Anterior cingulate cortex (tissue), 58 donors: Measurements from ENCODE around the gene OLAH.
"Not testable (repeated sequence)": the region's sequence is repeated elsewhere in the genome, so short reads cannot be mapped to it uniquely, and the experiment has no call there.

Source experiments
- DNase-seq, 58 donors: peaks; one replicate each; lab custom pipeline; 2025; lab: John Stamatoyannopoulos, UW

OLAH gene

DNA sequence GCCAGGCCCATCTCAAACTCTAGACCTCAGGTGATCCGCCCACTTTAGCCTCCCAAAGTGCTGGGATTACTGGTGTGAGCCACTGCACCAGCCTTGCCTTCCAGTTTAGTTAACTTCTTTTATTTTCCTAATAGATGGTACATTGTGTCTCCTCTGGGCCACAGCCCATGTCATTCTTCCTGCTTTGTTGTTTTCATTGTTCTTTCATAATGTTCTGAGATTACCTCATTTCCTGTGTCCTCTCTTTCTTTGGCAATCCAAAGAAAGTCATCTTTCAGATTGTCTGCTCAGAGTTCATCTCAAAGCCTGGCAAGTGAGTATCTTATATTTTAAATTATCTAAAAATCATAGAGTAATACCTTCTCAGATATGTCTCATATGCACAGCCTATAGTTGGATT is at the start of gene OLAH:
OLAH (plus strand) TSS at position 270 of the 400 bp plus-strand sequence. CDS start 3,346 bp downstream, outside the sequence.
- no peak for DNase-seq

DNA sequence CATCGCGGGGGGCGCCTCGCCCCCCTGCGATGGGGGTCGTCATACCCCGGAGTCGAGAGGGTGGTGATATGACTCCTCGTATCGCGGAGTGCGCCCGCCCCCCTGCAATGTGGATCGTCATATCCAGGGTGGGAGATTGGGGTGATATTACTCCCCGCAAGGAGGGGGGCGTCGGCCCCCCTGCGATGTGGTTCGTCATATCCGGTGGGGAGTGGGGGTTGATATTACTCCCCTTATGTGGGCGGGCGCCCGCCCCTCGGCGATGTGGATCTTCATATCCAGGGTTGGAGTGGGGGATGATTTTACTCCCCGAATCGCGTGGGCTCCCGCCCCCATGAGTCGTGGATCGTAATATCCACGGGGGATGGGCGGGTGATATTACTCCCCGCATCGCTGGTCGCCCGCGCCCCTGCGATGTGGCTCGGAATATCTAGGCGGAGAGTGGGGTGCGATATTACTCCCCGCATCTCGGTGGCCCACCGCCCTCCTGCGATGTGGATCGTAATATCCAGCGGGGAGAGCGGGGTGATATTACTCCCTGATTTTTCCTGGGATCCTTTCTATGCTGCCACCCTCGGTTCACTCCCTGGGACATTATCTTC is 47.7 kb upstream of the OLAH start:
- DNase-seq: peak in 1 of 58 donors; percentile 1

DNA sequence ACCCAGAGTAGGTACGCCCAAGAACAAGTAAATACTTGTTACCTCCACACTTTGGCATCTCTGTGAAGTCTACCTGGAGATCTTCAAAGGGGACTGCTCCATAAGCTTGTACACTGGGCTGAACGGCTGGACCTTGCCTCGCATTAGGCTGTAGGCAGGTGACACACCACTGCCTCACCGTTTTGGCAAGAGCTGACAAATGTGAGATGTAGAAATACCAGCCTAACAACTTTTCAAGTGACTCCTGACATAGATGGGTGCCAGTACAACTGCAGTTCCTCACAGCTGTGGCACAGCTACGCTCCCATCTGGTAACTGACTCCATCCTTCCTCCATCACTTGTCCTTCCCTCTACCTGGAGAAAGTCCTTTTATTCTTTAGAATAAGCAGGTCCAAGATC is 30.2 kb upstream of the OLAH start:
- DNase-seq: not testable (repeated sequence)

DNA sequence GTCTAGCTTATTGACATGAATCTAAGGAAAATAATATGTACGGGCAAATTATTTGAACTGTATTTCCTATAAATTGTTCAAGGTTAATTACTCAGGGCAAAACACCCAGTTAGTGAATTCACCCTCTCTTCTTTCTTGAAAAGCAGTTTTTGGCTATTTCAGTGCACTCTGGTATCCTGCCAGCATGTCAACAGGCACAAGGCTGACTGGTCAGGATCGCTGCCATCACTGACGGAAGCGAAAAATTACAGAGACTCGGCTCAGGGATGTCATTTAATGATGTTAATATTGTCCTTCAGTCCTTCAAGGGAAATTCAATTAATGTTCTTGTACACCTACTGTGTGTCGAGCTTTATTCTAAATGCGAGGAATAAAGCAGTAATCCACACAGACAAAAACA is 28.3 kb upstream of the OLAH start:
- DNase-seq: peak in 3 of 58 donors; percentile 2 to 6 (median 2)

DNA sequence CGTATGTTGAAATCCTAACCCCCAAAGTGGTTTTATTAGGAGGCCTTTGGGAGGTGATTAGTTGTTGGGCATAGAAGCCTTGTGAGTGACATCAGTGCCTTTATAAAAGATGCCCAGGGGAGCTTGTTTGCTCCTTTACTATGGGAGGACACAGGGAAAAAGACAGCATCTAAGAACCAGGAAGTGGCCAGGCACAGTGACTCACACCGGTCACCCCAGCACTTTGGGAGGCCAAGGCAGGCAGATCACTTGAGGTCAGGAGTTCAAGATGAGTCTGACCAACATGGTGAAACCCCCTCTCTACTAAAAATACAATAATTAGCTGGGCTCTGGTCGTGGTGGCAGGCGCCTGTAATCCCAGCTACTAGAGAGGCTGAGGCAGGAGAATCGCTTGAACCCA is 22.8 kb upstream of the OLAH start:
- not testable (repeated sequence) for DNase-seq

DNA sequence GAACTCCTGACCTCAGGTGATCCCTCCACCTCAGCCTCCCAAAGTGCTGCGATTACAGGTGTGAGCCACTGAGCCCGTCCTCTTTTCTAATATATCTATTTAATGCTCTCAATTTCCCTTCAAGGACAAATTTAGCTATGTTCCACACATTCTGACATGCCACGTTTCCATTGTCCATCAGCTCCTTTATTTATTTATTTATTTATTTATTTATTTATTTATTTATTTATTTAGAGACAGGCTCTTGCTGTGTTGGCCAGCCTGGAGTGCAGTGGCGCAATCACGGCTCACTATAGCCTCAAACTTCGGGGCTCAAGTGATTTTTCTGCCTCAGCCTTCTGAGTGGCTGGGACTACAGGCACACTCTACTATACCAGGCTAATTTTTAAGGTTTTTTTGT is 20.7 kb upstream of the OLAH start:
- DNase-seq: not testable (repeated sequence)

DNA sequence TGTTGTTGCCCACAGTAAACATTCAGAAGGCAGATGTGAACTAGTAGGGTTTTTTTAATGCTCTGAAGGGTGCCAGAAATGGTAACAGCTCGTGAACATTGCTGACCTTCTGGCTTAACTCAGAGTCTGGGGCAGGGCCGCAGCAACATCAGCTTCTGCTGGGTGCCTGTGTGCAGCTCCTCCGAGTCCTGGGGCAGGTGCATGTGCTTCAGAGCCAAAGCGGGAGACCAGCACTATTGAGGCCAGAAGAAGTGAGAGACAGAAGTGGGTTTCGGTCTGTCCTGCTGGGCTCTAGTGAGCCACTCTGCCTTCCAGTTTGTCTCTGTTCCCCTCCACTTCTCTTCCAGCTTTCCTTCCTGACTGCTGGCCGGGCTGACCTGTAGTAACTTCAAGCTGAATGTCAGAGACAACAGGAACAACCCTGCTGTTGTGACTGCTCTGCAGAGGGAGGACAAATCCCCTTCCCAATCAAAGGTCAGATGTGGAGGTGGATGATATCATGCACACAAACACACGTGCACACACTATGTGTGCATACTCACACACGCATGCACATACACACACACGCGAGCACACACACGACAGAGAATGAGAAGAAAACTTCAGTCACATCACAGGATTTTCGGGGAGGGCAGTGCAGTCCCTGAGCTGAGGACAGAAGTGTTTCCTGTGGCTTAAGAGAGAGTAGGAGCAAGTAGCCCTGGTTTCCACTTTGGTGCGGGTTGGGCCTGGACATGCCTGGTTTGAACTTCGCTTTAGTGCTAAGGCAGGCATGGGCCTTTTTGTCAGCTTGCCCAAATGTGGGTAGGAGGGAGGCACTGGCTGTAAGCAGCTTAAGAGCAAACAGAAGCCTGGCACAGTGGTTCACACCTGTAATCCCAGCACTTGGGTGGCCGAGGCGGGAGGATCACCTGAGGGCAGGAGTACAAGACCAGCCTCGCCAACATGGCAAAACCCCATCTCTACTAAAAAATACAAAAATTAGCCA is 19.4 kb upstream of the OLAH start:
- not testable (repeated sequence) for DNase-seq

DNA sequence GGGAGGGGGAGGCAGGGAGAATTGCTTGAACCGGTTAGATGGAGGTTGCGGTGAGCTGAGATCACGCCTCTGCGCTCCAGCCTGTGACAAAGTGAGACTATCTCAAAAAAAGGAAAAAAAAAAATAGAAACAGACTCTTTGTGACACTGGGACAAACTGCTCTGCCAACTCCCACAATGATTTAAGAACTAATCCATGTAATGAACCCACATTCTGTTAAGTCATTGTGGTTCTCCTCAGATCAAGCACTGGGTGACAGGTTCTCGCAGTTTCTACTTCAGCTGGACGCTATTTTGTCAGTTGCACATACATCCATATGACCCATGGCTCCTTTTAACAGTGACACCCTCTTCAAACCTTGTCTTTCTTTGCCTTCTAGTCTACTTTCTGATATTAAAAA is 18.7 kb upstream of the OLAH start:
- not testable (repeated sequence) for DNase-seq

DNA sequence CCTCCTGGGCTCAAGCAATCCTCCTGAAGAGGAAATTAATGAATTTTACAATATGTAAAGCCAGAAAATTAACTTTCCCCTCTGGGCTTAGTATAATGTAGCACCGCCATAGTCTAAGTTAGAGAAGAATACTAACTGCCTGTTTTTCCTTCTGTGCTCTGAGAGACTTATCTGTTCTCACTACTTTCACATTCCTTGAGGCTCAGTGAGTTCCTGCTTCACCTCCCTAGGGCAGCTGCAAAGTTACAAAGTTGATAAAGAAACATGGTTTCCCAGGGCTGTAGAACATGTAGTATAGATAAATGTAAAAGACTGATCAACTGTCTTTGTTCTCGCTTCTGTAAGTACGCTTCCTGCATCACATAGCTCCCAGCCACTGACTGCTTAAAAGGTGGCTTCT is 16.0 kb upstream of the OLAH start:
- DNase-seq: no peak

DNA sequence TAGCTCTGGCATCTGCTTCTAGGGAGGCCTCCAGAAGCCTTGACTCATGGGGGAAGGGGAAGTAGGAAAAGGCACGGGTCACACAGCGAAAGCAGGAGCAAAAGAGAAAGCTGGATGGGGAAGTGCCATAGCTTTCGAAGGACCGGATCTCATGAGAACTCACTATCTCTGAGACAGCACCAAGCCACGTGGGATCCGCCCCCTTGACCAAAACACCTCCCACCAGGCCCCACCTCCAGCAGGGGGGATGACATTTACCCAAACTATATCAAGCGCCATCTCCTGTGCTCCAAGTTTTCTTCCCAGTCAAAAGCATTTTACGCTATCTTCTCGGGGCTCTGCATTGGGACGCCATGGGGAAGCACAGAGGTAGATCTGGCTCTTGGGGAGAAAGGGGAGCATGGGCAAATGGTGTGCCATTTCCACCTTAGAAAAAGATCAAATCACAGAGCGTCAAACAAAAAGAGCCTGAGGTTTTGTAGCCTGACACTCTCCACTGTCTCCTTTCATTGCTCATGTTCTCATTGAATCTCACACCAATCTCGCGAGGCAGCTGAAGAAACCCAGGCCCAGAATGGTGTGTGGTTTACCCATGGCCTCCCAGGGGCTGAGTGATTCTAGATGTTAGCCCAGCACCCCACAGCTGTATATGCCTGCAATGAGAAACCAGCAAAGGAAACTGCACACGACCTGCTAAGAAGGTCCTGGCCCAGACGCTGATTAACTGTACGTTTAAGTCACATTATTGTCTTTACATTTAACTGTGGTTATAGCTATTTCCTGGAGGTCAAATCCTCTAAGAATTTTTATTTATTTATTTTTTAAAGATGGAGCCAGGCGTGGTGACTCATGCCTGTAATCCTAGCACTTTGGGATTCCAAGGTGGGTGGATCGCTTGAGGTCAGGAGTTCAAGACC is 8.1 kb upstream of the OLAH start:
- DNase-seq: peak in 20 of 58 donors; percentile 1 to 43 (median 7)

DNA sequence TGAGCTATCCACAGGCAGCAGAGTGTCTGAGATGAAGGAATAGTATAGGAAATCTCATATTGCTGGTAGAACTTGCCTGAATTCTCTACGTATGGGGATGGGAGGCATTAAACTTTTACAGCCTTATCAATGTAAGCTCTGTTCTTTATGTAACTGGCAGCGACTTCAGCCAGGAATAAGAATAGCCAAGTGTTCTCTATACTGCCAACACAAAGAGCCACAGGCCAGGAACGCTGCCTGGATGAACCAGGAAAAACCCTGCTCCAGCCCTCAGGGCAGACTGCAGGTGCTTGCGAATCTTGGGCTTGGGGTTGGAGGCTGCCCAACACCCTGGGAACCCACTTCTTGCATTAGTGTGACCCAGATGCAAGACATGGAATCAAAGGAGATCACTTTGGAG is 6.1 kb upstream of the OLAH start:
- DNase-seq: no peak

DNA sequence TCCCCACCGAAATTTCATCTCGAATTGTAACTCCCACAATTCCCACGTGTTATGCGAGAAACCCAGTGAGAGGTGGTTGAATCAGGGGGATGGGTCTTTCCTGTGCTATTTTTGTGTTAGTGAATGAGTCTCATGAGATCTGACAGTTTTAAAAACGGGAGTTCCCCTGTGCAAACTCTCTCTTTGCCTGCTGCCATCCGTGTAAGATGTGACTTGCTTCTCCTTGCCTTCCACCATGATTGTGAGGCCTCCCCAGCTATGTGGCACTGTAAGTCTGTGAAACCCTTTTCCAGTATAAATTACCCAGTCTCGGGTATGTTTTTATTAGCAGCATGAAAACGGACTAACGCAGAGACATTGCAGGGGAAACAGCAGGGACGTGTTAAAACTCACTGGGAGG is 5.3 kb upstream of the OLAH start:
- no peak for DNase-seq

DNA sequence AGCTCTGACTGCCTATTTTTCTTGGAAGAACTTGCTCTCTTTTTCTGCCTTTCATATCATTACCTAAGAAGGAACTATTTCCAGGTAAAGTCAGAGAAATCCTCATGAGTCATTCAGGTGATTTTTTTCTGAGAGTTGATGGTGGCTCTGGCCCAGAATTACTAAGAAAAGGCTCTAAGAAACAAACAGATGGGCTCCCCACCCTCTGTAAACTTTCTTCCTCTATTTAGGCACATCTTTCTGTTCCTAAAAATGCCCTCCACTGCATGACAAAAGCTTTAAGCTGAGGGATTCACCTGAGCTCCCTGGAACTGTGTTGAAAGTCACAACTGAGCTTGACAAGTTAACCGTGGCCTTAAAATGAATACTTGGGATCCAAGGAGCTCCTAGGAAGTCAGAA is 1.6 kb downstream of the OLAH start:
- DNase-seq: no peak

DNA sequence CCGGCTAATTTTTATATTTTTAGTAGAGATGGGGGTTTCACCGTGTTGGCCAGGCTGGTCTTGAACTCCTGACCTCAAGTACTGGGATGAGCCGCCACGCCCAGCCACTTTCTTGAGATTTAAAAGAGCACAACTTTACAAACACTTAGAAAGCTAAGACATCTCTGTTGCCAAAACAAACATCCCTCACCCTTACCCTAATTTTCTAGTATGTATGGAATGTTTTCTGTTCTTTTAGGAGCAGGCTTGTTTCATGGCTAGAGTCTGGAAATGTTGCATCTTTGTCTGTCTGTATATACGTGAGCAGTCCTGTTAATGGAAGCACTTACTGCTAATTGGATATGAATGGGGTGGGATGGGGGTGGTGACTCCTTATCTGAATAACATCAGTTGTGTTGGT is 2.9 kb downstream of the OLAH start:
- no peak for DNase-seq

DNA sequence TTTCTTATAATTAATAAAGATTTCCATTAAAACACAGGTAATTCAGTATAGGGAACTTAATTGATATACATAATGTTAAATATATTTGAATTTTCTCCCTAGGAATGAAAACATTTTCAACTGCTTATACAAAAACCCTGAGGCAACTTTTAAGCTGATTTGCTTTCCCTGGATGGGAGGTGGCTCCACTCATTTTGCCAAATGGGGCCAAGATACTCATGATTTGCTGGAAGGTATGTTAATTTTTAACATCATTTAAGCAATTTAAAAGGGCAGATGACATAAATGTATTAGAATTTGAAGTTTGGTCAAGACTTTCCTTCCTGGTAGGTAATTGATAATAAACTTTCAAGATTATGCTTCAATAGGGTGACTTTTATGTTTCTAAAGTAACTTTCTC is 5.8 kb downstream of the OLAH start:
- DNase-seq: no peak

DNA sequence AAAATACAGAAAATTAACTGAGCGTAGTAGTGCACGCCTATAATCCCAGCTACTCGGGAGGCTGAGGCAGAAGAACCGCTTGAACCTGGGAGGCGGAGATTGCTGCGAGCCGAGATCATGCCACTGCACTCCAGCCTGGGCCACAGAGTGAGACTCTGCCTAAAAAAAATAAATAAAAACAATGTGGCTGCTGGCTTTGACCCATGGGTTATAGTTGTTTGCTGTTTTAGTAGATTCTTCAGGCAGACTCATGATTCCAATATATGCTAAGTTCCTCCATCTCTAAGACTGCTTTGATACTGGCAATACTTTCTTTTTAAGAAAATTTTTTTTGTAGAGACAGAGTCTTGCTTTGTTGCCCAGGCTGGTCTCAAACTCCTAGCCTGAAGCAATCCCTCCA is 8.4 kb downstream of the OLAH start:
- DNase-seq: no peak

DNA sequence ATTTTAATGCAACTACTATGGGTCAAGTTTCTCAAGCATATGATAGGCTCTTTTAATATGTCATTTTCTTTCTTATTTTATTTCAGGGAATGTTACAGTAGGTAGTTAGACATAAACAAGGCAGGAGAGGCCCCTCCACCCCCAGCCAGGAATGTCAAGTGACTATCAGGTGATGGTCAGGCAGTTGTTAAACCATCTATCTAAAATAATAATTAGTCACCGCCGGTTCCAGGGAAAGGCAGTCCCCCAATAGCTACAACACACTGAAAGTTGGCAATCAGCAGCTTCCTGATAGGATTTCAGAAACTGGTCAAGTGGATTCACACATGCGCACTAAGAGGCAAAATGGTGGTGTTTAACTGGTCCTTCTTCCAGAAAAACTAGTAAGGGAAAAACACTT is 9.3 kb downstream of the OLAH start:
- DNase-seq: no peak

DNA sequence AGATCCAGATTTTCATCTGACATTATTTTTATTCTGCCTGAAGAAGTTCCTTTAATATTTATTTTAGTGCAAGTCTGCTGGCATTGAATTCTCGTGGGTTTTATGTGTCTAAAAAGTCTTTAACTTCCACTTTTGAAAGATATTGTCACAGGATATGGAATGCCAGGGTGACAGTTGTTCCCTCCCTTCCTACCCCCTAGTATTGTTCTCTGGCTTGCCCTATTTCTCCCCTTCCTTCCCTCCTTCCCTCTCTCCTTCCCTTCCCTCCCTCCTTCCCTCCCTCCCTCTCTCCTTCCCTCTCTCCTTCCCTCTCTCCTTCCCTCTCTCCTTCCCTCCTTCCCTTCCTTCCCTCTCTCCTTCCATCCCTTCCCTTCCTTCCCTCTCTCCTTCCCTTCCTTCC is 14.9 kb downstream of the OLAH start:
- DNase-seq: no peak

DNA sequence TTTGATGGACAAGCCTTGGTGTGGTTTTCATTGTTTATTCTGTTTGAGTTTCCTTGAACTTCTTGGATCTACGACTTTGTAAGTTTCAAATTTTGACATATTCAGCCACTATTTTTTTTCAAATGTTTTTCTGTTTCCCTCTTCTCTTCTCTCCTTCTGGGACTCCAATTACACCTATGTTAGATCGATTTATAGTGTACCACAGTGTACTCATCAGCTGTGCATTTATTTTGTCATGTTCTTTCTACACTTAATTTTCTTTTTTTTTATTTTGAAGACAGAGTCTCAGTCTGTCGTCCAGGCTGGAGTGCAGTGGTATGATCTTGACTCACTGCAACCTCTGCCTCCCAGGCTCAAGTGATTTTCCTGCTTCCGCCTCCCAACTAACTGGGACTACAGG is 16.2 kb downstream of the OLAH start:
- DNase-seq: no peak

DNA sequence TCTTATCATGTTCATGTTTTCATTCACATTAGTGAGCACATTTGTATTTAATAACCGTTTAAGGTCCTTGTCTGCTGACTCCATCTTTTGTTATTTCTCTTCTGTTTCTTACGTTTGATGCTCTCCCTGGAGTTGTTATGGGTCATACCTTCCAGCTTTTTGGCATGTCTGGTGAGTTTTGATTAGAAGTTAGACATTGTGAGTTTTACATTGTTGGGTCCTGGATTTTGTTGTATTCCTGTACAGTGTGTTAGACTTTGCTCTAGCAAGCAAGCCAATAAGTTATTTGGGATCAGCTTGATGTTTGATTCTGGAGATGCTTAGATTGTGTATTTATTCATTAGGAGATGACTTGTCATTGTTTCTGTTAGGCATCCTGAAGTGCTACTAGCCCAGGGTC is 16.9 kb downstream of the OLAH start:
- DNase-seq: no peak

DNA sequence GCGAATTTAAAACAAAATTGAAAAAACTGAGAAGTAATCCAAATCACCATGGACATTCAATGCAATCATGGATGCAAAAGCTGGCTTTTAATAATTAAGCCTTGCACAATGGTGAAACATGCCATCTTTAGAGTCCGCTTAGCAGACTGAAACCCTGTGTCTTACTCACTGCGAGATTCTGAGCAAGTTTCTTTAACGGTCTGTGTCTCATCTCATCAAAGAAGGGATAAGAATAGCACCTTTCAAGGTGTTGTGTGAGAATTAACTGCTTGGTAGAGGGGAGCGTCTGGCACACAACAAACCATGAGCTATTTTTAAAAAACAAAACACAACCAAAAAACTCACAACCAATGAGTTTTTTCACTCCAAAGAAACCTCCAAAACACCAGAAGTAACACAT is 23.4 kb downstream of the OLAH start:
- no peak for DNase-seq
